Urothelium cell line (cell line): ENCODE data around the gene SLC19A1.

Source experiments
- DNase-seq: peaks from one replicate; pipeline ENCODE4 v3.0.0; 2011; ENCODE audit warnings: low spot score, mixed read lengths
- FAIRE-seq: peaks from 2 replicates; lab custom pipeline; 2011; peaks lifted over from hg19 to GRCh38; lab: Jason Lieb, UNC

The SLC19A1 gene

GRCh38 chr21:45470087-45470515 lies 72.1 kb downstream of the SLC19A1 start:
- DNase-seq, result no peak
- FAIRE-seq, result no peak

DNA sequence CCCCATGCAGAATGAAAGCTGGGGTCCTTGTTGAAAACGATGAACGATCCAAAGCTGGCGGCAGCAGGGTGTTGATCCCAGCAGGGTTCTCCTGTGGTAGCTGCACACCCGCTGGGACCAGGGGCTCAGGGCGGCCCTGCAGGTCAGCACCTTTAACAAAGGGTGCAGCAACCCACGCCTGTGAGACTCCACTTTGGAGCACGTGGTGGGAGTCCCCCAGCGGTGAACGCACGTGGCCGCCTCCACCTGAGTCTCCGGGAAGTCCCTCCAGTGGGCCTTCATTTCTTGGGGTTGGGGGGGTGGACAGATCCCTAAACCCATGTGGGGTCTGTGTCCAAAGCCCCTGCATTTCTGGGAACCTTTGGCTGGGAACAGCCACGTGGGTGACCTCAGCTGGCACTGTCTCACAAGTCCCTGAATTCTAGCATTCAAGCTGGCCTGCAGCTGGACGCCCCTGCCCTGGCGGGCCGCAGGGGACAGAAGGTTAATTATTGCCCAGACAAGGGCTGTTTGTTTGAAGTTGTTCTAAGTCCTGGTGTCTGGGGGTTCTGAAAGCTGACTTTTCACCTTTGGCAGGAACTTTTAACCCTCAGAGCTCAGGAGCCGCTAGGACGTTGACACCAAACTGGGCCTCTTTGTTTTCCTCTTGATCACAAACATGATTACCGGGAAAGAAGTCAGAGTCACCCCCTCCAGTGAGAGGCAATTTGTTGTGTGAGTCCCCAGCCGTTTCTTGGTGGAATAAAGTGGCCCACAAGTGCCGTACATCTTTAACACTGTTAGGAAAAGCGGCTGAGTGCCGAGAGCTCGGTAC lies 72.8 kb downstream of the SLC19A1 start:
- no peak for DNase-seq

GRCh38 chr21:45468971-45469272 lies 73.3 kb downstream of the SLC19A1 start:
- no peak for FAIRE-seq

More for the DNA sequence above, 72.8 kb downstream of the SLC19A1 start:
- FAIRE-seq, result no peak

GRCh38 chr21:45468051-45468970 lies 73.9 kb downstream of the SLC19A1 start:
- DNase-seq, result no peak
- no peak for FAIRE-seq

More at GRCh38 chr21:45468971-45469272, 73.3 kb downstream of the SLC19A1 start:
- DNase-seq, result no peak

DNA sequence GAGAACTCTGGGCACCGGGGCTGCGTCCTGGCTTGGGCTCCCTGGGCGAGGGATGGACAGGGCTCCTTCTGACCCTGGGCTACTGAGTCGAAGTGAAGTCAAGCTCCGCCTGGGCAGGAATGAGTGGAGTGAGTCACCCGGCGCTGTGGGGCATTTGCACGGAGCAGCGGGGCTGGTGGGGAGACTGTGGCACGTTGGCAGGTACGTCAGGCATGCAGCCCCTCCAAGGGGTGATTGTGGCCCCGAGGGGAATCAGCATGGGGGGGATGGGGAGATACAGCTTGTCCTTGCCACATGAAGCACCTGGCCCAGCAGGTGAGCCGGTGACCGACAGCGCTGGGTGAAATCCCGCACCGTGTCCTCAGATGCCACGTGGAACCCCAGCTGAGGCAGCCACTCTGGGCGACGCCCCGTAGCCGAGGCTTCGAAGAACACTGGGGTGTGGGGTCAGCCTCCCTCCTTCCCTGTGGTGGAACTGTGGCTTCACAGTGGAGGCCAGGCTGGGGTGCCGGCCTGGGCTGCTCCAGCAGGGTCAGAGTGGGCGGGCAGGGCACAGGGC lies 74.9 kb downstream of the SLC19A1 start:
- DNase-seq, result no peak
- no peak for FAIRE-seq

- DNase-seq, result no peak
Measured at GRCh38 chr21:45466330-45467220, 75.7 kb downstream of the SLC19A1 start.

DNA sequence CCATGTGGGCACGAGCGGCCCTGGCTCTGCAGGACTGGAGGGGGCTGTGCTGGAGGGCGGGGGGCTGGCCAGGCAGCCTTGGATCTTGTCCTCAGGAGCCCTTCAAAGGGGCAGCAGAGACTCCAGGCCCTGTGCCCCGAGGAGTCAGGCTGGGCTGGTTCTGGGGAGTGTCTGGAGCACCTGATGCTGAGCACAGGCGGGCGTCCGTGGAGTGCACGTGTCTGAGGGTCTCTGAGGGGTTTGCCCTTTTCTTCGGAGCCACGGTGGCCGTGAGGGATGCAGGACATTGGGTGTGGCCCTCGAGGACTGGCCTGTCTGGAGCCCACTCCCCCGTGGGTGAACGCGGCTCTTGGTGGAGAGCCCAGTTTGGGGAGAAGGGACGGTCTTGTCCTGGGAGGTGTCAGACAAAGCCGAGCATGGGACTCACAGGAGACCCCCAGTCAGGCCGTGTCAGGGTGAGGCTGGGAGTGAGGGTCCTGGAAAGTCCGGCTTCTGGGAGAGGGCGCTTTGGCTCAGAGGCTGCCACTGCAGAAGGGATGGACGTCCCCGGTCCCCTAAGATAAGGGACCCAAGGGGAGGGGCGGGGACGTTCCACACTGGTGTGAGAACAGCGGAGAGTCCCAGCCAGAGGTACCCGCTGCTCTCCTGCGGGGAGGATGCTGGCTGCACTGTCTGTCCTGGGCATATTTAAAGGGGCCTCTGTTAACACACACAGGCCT lies 76.5 kb downstream of the SLC19A1 start:
- FAIRE-seq (no peak), DNase-seq (no peak)

More at GRCh38 chr21:45466330-45467220, 75.7 kb downstream of the SLC19A1 start:
- FAIRE-seq, result no peak

DNA sequence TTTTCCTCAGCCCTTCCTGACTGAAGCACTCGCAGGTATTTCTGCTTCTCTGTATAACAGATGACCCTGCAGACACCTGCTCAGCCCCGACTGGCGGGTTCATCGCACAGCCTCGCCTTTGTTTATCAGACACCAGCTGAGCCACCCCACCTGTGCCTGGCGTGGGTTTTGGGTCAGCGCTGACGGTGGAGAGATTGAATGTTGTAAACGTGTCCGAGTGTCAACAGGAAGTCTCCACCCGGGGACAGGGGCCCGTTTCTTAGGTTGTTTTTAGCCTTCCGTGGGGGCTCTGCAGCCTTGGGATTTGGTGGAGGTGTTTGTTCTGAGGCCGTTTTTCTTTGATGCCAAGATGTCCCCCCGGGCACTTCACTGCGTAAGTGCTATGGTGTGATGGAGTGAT lies 77.1 kb downstream of the SLC19A1 start:
- DNase-seq, result no peak
- FAIRE-seq, result no peak

DNA sequence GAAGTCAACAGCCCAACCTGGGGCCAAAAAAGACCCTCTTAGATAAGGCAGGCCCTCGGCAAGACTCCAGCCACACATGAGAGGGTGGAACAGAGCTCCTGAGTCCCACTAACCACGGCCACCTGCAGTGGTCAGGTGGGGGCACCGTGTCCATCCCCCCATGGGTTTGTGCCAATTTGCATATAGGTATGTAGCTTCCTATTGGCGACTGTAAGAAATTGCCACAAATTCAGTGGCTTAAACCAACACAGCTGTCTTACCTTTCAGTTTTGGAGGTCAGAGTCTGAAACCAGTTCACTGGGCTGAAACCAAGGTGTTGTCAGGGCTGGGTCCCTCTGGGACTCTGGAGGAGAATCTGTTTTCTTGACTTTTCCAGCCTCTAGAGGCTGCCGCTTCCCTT lies 77.9 kb downstream of the SLC19A1 start:
- no peak for FAIRE-seq
- DNase-seq, result no peak

GRCh38 chr21:45463871-45464270 lies 78.4 kb downstream of the SLC19A1 start:
- no peak for DNase-seq
- no peak for FAIRE-seq

GRCh38 chr21:45461806-45462341 lies 80.4 kb downstream of the SLC19A1 start:
- DNase-seq (no peak), FAIRE-seq (no peak)

GRCh38 chr21:45461369-45461750 lies 80.9 kb downstream of the SLC19A1 start:
- DNase-seq (no peak), FAIRE-seq (no peak)

GRCh38 chr21:45460611-45461368 lies 81.5 kb downstream of the SLC19A1 start:
- FAIRE-seq (no peak), DNase-seq (peak; percentile 56)

- FAIRE-seq, result peak; percentile 40
- DNase-seq, result no peak
Measured at GRCh38 chr21:45460011-45460565, 82.2 kb downstream of the SLC19A1 start.

DNA sequence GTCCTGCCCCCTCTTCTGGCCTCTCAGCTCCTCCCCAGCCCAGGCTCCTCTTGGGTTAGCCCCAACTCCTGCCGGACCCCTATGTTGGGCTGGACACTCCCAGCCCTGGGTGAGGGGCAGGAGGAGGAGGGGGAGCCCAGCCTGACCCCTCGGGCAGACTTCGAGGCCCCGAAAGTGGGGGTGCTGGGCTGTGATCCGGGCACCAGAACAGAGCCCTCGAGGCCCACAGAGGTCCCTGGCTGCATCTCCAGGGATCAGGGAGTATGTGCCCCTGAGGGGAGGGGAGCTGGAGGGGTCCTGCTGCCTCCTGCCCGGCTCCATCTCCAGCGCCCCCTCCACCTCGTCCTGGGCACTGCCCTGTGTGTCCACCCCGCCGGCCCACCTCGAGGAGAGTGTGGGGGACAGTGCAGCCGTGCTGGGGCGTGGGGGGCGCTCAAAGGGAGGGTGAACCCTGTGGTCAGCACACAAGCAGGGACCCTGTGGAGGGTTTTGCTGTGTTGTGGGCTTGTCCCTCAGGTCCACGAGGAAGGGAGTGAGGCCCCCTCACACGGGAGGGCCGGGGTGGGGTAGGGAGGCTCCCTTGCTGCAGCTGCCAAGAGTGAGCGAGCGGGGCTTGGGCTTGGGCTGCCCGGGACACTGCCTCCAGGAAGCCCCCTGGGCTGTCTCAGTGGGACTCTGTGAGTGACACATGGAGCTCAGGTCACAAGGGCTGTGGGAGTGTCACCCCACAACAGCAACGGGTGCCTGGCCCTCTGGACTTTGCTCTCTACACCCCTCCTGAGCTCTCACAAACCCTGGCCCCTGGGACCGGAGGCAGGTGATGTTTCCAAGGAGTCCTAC lies 82.8 kb downstream of the SLC19A1 start:
- FAIRE-seq (no peak), DNase-seq (no peak)

DNA sequence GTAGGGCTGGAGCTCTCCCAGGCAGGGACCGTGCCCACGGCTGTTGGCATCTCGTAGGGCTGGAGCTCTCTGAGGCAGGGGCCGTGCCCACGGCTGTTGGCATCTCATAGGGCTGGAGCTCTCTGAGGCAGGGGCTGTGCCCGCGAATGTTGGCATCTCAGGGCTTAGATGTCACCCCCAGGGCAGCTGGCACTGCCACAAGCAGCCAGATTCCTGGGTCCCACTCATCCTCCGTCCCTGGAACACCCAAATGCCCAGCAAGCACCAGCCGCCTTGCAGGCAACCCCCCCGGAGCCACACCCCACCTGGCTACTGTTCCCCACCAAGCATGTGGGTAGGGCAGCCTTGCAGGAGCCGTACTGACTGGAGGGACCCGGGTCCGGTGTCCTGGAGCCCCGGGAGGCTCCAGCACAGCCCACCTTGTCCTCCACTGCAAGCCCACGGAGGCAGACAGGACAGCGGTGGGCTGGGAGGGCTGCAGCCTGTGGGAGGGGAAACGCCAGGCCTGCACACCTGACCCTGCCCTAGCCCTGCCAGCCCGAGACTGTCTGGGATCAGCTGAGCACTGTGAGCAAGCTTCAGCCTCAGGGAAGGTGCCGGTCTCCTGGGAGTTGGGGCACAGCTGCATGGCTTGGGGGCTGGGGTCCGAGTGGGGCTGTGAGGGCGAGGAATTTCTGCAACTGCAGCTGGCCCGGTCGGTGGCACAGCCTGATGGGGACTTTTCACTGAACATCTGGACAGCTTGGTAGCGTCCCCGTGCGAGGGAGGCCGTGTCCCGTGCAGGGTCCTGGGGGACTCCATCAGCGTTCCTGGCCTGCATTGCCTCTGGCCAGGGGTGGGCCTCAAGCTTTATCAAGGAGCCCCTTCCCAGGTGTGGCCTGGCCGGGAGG lies 83.7 kb downstream of the SLC19A1 start:
- FAIRE-seq (no peak), DNase-seq (no peak)

DNA sequence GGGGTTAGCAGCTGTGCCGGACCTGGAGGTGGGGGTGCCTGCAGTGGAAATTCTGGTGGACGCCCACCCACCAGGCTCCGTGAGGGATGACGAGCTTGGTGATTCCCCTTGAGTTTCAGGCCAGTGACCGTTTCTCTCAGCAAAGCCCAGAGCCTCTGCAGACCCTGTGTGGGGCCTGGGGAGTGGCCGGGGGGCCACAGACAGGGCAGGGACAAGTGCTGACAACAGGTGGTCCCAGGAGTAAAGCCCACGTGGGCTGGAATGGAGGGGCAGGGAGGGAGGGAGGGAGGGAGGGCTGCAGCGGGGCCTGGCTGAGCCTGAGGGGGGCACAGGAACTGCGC lies 84.4 kb downstream of the SLC19A1 start:
- DNase-seq, result no peak

More for the DNA sequence above, 84.4 kb downstream of the SLC19A1 start:
- FAIRE-seq, result no peak
